Measurements from ENCODE around the gene MECP2. TPM values are rescaled to one million over a fixed set of nuclear protein-coding genes. Genes with fewer than 3 reads are reported as not detected.

Gene MECP2
- total RNA-seq, 2 experiments from 2014 or later = 31.2 to 48.6 TPM

GRCh38 chrX:154021131-154021611 lies 76.3 kb downstream of the MECP2 start:
- intact Hi-C loops (cut with micrococcal nuclease; ENCODE audit: unreplicated experiment) = no loop called here
- H3K4me2 ChIP-seq (ENCODE audit: low read length) = peak overlapping the region; percentile 91
- H3K4me1 ChIP-seq (ENCODE audit: insufficient read depth, low read length, poor library complexity, severe bottlenecking) = peaks cover 29% of the 10 kb centered on the region
- H3K4me3 ChIP-seq (ENCODE audit: low read depth, low read length, poor library complexity, severe bottlenecking) = peak overlapping the region; percentile 83
- H3K36me3 ChIP-seq (ENCODE audit: insufficient read depth, low read length) = peaks cover 17% of the 10 kb centered on the region
- H3K27ac ChIP-seq (ENCODE audit: low read depth, low read length, poor library complexity, severe bottlenecking) = peak overlapping the region; percentile 76
- H4K20me1 ChIP-seq (ENCODE audit: insufficient read depth, low read length) = no peaks in the 10 kb centered on the region
- ChIA-PET POLR2A (interaction anchor here (1.3 to 1.7 kb wide), 2 partner anchors 20 to 93 kb away, joined by 3 to 5 read pairs; no protein-coding TSS in a partner anchor), CTCF (ENCODE audit: unreplicated experiment) (no interaction called here)
- no peaks in the 10 kb centered on the region; the same call in 1 of the 2 replicates for H3K9me2 ChIP-seq (ENCODE audit: insufficient read depth, low read length)
- DNase-seq (ENCODE audit: low spot score) = no peak
- no TSS peak for BruUV-seq (replicated peaks)
- H3K79me2 ChIP-seq (ENCODE audit: insufficient read depth, low read depth, low read length) = peaks cover 6% of the 10 kb centered on the region; the same call in 1 of the 2 replicates
- no peak overlapping the region; the same call in 1 of the 2 replicates for H2AFZ ChIP-seq (ENCODE audit: low read length)
- H3K9me3 ChIP-seq (ENCODE audit: low read length) = no peaks in the 10 kb centered on the region
- TF ChIP-seq CTCF (conservative IDR thresholded peaks at IDR 0.05; ENCODE audit: low read length) (no peak), EZH2phosphoT487 (IDR thresholded peaks at IDR 0.05; ENCODE audit: borderline replicate concordance, low read depth, low read length) (no peak)

- peak overlapping the region; percentile 76 for H3K27ac ChIP-seq (ENCODE audit: low read depth, low read length, poor library complexity, severe bottlenecking)
- peaks cover 29% of the 10 kb centered on the region for H3K4me1 ChIP-seq (ENCODE audit: insufficient read depth, low read length, poor library complexity, severe bottlenecking)
- peaks cover 6% of the 10 kb centered on the region; the same call in 1 of the 2 replicates for H3K79me2 ChIP-seq (ENCODE audit: insufficient read depth, low read depth, low read length)
- CTCF ChIA-PET (ENCODE audit: unreplicated experiment) = no interaction called here
- H3K9me3 ChIP-seq (ENCODE audit: low read length) = no peaks in the 10 kb centered on the region
- peaks cover 22% of the 10 kb centered on the region for H3K36me3 ChIP-seq (ENCODE audit: insufficient read depth, low read length)
- DNase-seq (ENCODE audit: low spot score) = peak; percentile 7
- H3K4me3 ChIP-seq (ENCODE audit: low read depth, low read length, poor library complexity, severe bottlenecking) = peak overlapping the region; percentile 83
- POLR2A ChIA-PET = interaction anchor here (1.3 to 1.7 kb wide), 2 partner anchors 21 to 92 kb away, joined by 3 to 5 read pairs; no protein-coding TSS in a partner anchor
- no peaks in the 10 kb centered on the region for H4K20me1 ChIP-seq (ENCODE audit: insufficient read depth, low read length)
- intact Hi-C loops (cut with micrococcal nuclease; ENCODE audit: unreplicated experiment) = no loop called here
- BruUV-seq (replicated peaks) = TSS peak; percentile 71
- no peaks in the 10 kb centered on the region; the same call in 1 of the 2 replicates for H3K9me2 ChIP-seq (ENCODE audit: insufficient read depth, low read length)
- no peak overlapping the region; the same call in 1 of the 2 replicates for H2AFZ ChIP-seq (ENCODE audit: low read length)
- H3K4me2 ChIP-seq (ENCODE audit: low read length) = peak overlapping the region; percentile 91
- TF ChIP-seq EZH2phosphoT487 (IDR thresholded peaks at IDR 0.05; ENCODE audit: borderline replicate concordance, low read depth, low read length) (no peak), CTCF (conservative IDR thresholded peaks at IDR 0.05; ENCODE audit: low read length) (no peak)
Observed at GRCh38 chrX:154020536-154021115, 76.9 kb downstream of the MECP2 start.
